Astrocyte (in vitro differentiated cells and primary cell): Measurements from ENCODE around the gene XAGE2.

Experiments used
- EZH2 ChIP-seq: IDR thresholded peaks from 2 replicates; pipeline ENCODE4 v1.6.1; 2012; ENCODE audit warnings: mild to moderate bottlenecking, low read length, inconsistent platforms; ENCODE audit not compliant: insufficient read depth
- TF ChIP-seq, protein P1 (sequence below): IDR thresholded peaks from 2 replicates; pipeline ENCODE4 v1.5.1; 2011; ENCODE audit warnings: low read depth, mild to moderate bottlenecking, inconsistent platforms, low read length, moderate library complexity; ENCODE audit not compliant: insufficient read depth

DNA sequence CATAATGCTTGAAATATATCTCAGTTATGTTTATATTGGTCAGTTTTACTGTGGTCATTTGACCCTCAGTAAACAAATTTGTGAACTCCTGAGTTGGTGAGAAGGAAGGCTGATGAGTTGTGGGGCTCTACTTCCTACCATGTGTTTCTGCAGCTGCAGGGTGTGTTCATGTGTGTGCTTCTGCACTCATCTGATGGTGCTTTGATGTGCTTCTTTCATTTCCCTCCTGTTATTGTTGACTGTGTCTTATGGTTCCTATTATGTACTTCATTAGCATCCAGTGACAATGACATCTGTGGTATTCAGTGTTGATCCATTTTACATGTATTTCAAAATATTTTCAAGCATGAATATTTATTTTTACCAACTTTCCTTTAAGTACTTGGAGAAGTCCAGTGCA lies 46.5 kb downstream of the XAGE2 start:
- TF ChIP-seq EZH2: no peak
- TF ChIP-seq, protein P1, sequence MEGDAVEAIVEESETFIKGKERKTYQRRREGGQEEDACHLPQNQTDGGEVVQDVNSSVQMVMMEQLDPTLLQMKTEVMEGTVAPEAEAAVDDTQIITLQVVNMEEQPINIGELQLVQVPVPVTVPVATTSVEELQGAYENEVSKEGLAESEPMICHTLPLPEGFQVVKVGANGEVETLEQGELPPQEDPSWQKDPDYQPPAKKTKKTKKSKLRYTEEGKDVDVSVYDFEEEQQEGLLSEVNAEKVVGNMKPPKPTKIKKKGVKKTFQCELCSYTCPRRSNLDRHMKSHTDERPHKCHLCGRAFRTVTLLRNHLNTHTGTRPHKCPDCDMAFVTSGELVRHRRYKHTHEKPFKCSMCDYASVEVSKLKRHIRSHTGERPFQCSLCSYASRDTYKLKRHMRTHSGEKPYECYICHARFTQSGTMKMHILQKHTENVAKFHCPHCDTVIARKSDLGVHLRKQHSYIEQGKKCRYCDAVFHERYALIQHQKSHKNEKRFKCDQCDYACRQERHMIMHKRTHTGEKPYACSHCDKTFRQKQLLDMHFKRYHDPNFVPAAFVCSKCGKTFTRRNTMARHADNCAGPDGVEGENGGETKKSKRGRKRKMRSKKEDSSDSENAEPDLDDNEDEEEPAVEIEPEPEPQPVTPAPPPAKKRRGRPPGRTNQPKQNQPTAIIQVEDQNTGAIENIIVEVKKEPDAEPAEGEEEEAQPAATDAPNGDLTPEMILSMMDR: no peak
